Esophagus squamous epithelium (tissue), 5 donors: Measurements from ENCODE around the gene GALNT6. TPM values are rescaled to one million over a fixed set of nuclear protein-coding genes. Genes with fewer than 3 reads are reported as not detected.

Experiments used
- DNase-seq: peaks from one replicate; lab custom pipeline; 2025; lab: John Stamatoyannopoulos, UW
- H3K27ac ChIP-seq, 4 donors: fragments of 200-600 bp; sonication (generic); one replicate each; pipeline ENCODE4 v1.5.1; 2016 to 2019; ENCODE audit warnings: mild to moderate bottlenecking in 1 of 4
- H3K27me3 ChIP-seq, 4 donors: fragments of 200-600 bp; sonication (generic); 1 replicate in 3 of 4; 2 replicates in 1 of 4; pipeline versions ENCODE4 v1.5.1 to v1.6.0; 2017 to 2021; ENCODE audit warnings: antibody characterized with exemption in 1 of 4
- H3K36me3 ChIP-seq, 3 donors: fragments of 200-600 bp; sonication (generic); one replicate each; pipeline ENCODE4 v1.5.1; 2016 to 2019
- H3K4me1 ChIP-seq, 3 donors: fragments of 200-600 bp; sonication (generic); one replicate each; pipeline ENCODE4 v1.5.1; 2017 to 2019
- H3K4me3 ChIP-seq, 4 donors: fragments of 200-600 bp; sonication (generic); 1 replicate in 3 of 4; 2 replicates in 1 of 4; pipeline ENCODE4 v1.5.1; 2016 to 2019; ENCODE audit warnings: mild to moderate bottlenecking in 2 of 4, moderate library complexity in 1 of 4
- H3K9me3 ChIP-seq, 3 donors: fragments of 200-600 bp; sonication (generic); one replicate each; pipeline ENCODE4 v1.5.1; 2016 to 2019
- CTCF ChIP-seq, 6 experiments: fragments of 450-650 bp in 4 of 6; fragments of 200-600 bp in 2 of 6; sonication (generic) in 2 of 6; IDR thresholded peaks; one replicate each; pipeline ENCODE4 v1.5.1; 2016 to 2019; ENCODE audit warnings: antibody characterized with exemption in 6 of 6, mild to moderate bottlenecking in 4 of 6, moderate library complexity in 4 of 6
- POLR2A ChIP-seq, 4 donors: fragments of 450-650 bp; IDR thresholded peaks; one replicate each; pipeline ENCODE4 v1.6.1; 2017; ENCODE audit warnings: antibody characterized with exemption in 4 of 4, mild to moderate bottlenecking in 4 of 4, moderate library complexity in 3 of 4
- WGBS, 2 donors: methylation state at CpG; one replicate each; pipeline ENCODE4 v1.1.5; 2018; 5-methylcytosine and 5-hydroxymethylcytosine counted together
- intact Hi-C: fragments of 100-400 bp; cut with DNase I; formaldehyde crosslinking; loops from one replicate; pipeline ENCODE4 v1.15.0; 2022
- total RNA-seq, 4 donors: library from RNA; depleted of rRNA; stranded (reverse); fragments of >200 nt; gene quantifications; one replicate each; pipeline ENCODE4 v1.1.0, GENCODE V29; 2016
- donor health status: DM: yes; HTN: yes; CAD: no.

Gene GALNT6
- total RNA-seq, 4 donors from 2014 or later = 1.7 to 26.7 (median 10.2) TPM

- Histone ChIP-seq H3K9me3 (no peaks in the 10 kb centered on the region), H3K27me3 (no peaks in the 10 kb centered on the region), H3K4me1 (no peaks in the 10 kb centered on the region), H3K36me3 (peaks cover 0 to 12% (median 0%) of the 10 kb centered on the region in 3 donors), H3K27ac (no peak overlapping the region), H3K4me3 (no peak overlapping the region)
- DNase-seq = no peak
- WGBS, 2 donors = 100% methylated on average over 2 of the region's 6 CpGs
- intact Hi-C loops = no loop called here
- TF ChIP-seq POLR2A (IDR thresholded peaks at IDR 0.05) = no peak
- no peak for TF ChIP-seq CTCF (IDR thresholded peaks at IDR 0.05)
Observed at GRCh38 chr12:51362307-51362706, 28.9 kb downstream of the GALNT6 start.

GRCh38 chr12:51361161-51362016, 29.8 kb downstream of the GALNT6 start:
- H3K27ac ChIP-seq = no peak overlapping the region
- no peaks in the 10 kb centered on the region for H3K9me3 ChIP-seq
- WGBS, 2 donors = 78 to 87% methylated on average over 7 to 8 of the region's 8 CpGs
- intact Hi-C loops = no loop called here
- TF ChIP-seq CTCF (IDR thresholded peaks at IDR 0.05) (no peak), POLR2A (IDR thresholded peaks at IDR 0.05) (no peak)
- H3K4me1 ChIP-seq = no peaks in the 10 kb centered on the region
- no peaks in the 10 kb centered on the region for H3K27me3 ChIP-seq
- no peak for DNase-seq
- peaks cover 0 to 12% (median 0%) of the 10 kb centered on the region in 3 donors for H3K36me3 ChIP-seq
- no peak overlapping the region for H3K4me3 ChIP-seq

GRCh38 chr12:51360315-51360714, 30.9 kb downstream of the GALNT6 start:
- H3K4me1 ChIP-seq = no peaks in the 10 kb centered on the region
- no peaks in the 10 kb centered on the region for H3K27me3 ChIP-seq
- peaks cover 0 to 12% (median 0%) of the 10 kb centered on the region in 3 donors for H3K36me3 ChIP-seq
- DNase-seq = no peak
- no peak for TF ChIP-seq POLR2A (IDR thresholded peaks at IDR 0.05)
- no peak for TF ChIP-seq CTCF (IDR thresholded peaks at IDR 0.05)
- 82 to 89% methylated on average over 2 of the region's 2 CpGs for WGBS, 2 donors
- intact Hi-C loops = no loop called here
- H3K9me3 ChIP-seq = no peaks in the 10 kb centered on the region
- H3K27ac ChIP-seq = no peak overlapping the region
- no peak overlapping the region for H3K4me3 ChIP-seq

GRCh38 chr12:51359851-51360250, 31.4 kb downstream of the GALNT6 start:
- Histone ChIP-seq H3K27ac (no peak overlapping the region), H3K4me3 (no peak overlapping the region), H3K36me3 (peaks cover 0 to 12% (median 0%) of the 10 kb centered on the region in 3 donors), H3K4me1 (no peaks in the 10 kb centered on the region), H3K27me3 (no peaks in the 10 kb centered on the region), H3K9me3 (no peaks in the 10 kb centered on the region)
- DNase-seq = no peak
- intact Hi-C loops = no loop called here
- TF ChIP-seq POLR2A (IDR thresholded peaks at IDR 0.05) (no peak), CTCF (IDR thresholded peaks at IDR 0.05) (no peak)
- WGBS, 2 donors = 87 to 94% methylated on average over 4 of the region's 4 CpGs

- 89 to 93% methylated on average over 7 to 8 of the region's 8 CpGs for WGBS, 2 donors
- H3K27me3 ChIP-seq = no peaks in the 10 kb centered on the region
- no peaks in the 10 kb centered on the region for H3K4me1 ChIP-seq
- no peaks in the 10 kb centered on the region for H3K9me3 ChIP-seq
- no peak overlapping the region for H3K4me3 ChIP-seq
- H3K36me3 ChIP-seq = peaks cover 0 to 12% (median 0%) of the 10 kb centered on the region in 3 donors
- intact Hi-C loops = no loop called here
- no peak for DNase-seq
- H3K27ac ChIP-seq = no peak overlapping the region
- TF ChIP-seq CTCF (IDR thresholded peaks at IDR 0.05) (no peak), POLR2A (IDR thresholded peaks at IDR 0.05) (no peak)
Observed at GRCh38 chr12:51358496-51358895, 32.7 kb downstream of the GALNT6 start.
